Measurements from ENCODE around the gene LIN54. TPM values are rescaled to one million over a fixed set of nuclear protein-coding genes. Genes with fewer than 3 reads are reported as not detected.

Gene LIN54
- total and polyA plus RNA-seq, 9 of the 15 experiments (the other 6 are each of a cell fraction or from before 2014, with no cell fraction given): 2.2 to 22.5 (median 15.8) TPM

GRCh38 chr4:83012687-83013419 is 2.2 kb upstream of the LIN54 start (continued):
- TF ChIP-seq, protein P1, sequence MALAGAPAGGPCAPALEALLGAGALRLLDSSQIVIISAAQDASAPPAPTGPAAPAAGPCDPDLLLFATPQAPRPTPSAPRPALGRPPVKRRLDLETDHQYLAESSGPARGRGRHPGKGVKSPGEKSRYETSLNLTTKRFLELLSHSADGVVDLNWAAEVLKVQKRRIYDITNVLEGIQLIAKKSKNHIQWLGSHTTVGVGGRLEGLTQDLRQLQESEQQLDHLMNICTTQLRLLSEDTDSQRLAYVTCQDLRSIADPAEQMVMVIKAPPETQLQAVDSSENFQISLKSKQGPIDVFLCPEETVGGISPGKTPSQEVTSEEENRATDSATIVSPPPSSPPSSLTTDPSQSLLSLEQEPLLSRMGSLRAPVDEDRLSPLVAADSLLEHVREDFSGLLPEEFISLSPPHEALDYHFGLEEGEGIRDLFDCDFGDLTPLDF (CRISPR knock-in tag; IDR thresholded peaks at IDR 0.05): peak; percentile 52; the same call in 1 of the 2 replicates
- TF ChIP-seq ZNF79 (CRISPR knock-in tag; IDR thresholded peaks at IDR 0.05; ENCODE audit: low read depth) (no peak), MYBL2 (IDR thresholded peaks at IDR 0.05; ENCODE audit: low read depth) (no peak), MYBL2 (CRISPR knock-in tag; IDR thresholded peaks at IDR 0.05; ENCODE audit: borderline replicate concordance) (no peak), KLF6 (CRISPR knock-in tag; IDR thresholded peaks at IDR 0.05; ENCODE audit: borderline replicate concordance) (no peak), CHD1 (IDR thresholded peaks at IDR 0.05; ENCODE audit: low read length) (no peak), CCAR2 (IDR thresholded peaks at IDR 0.05; ENCODE audit: low read depth, low read length) (no peak), TEAD1 (CRISPR knock-in tag; IDR thresholded peaks at IDR 0.05) (peak in 1 of 2 experiments; percentile 85; a peak in 2 of 4 replicates), SMAD2 (IDR thresholded peaks at IDR 0.05; ENCODE audit: low read depth, low read length) (no peak), RNF2 (IDR thresholded peaks at IDR 0.05) (peak; percentile 85), ZSCAN29 (IDR thresholded peaks at IDR 0.05) (no peak), ZZZ3 (IDR thresholded peaks at IDR 0.05) (no peak), FUS (optimal IDR thresholded peaks at IDR 0.05; ENCODE audit: low read depth, low read length) (no peak), MBD2 (IDR thresholded peaks at IDR 0.05; ENCODE audit: borderline replicate concordance, low read depth) (peak; percentile 97), STAT5B (CRISPR knock-in tag; IDR thresholded peaks at IDR 0.05) (no peak), RBFOX2 (IDR thresholded peaks at IDR 0.05; ENCODE audit: low read depth, low read length) (peak; percentile 87)
- TF ChIP-seq, protein P2, sequence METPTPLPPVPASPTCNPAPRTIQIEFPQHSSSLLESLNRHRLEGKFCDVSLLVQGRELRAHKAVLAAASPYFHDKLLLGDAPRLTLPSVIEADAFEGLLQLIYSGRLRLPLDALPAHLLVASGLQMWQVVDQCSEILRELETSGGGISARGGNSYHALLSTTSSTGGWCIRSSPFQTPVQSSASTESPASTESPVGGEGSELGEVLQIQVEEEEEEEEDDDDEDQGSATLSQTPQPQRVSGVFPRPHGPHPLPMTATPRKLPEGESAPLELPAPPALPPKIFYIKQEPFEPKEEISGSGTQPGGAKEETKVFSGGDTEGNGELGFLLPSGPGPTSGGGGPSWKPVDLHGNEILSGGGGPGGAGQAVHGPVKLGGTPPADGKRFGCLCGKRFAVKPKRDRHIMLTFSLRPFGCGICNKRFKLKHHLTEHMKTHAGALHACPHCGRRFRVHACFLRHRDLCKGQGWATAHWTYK (CRISPR knock-in tag; IDR thresholded peaks at IDR 0.05): no peak
- TF ChIP-seq, protein P3, sequence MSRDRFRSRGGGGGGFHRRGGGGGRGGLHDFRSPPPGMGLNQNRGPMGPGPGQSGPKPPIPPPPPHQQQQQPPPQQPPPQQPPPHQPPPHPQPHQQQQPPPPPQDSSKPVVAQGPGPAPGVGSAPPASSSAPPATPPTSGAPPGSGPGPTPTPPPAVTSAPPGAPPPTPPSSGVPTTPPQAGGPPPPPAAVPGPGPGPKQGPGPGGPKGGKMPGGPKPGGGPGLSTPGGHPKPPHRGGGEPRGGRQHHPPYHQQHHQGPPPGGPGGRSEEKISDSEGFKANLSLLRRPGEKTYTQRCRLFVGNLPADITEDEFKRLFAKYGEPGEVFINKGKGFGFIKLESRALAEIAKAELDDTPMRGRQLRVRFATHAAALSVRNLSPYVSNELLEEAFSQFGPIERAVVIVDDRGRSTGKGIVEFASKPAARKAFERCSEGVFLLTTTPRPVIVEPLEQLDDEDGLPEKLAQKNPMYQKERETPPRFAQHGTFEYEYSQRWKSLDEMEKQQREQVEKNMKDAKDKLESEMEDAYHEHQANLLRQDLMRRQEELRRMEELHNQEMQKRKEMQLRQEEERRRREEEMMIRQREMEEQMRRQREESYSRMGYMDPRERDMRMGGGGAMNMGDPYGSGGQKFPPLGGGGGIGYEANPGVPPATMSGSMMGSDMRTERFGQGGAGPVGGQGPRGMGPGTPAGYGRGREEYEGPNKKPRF (IDR thresholded peaks at IDR 0.05; ENCODE audit: low read depth, low read length): no peak
- TF ChIP-seq, protein P4, sequence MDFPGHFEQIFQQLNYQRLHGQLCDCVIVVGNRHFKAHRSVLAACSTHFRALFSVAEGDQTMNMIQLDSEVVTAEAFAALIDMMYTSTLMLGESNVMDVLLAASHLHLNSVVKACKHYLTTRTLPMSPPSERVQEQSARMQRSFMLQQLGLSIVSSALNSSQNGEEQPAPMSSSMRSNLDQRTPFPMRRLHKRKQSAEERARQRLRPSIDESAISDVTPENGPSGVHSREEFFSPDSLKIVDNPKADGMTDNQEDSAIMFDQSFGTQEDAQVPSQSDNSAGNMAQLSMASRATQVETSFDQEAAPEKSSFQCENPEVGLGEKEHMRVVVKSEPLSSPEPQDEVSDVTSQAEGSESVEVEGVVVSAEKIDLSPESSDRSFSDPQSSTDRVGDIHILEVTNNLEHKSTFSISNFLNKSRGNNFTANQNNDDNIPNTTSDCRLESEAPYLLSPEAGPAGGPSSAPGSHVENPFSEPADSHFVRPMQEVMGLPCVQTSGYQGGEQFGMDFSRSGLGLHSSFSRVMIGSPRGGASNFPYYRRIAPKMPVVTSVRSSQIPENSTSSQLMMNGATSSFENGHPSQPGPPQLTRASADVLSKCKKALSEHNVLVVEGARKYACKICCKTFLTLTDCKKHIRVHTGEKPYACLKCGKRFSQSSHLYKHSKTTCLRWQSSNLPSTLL (IDR thresholded peaks at IDR 0.05): no peak
- TF ChIP-seq, protein P5, sequence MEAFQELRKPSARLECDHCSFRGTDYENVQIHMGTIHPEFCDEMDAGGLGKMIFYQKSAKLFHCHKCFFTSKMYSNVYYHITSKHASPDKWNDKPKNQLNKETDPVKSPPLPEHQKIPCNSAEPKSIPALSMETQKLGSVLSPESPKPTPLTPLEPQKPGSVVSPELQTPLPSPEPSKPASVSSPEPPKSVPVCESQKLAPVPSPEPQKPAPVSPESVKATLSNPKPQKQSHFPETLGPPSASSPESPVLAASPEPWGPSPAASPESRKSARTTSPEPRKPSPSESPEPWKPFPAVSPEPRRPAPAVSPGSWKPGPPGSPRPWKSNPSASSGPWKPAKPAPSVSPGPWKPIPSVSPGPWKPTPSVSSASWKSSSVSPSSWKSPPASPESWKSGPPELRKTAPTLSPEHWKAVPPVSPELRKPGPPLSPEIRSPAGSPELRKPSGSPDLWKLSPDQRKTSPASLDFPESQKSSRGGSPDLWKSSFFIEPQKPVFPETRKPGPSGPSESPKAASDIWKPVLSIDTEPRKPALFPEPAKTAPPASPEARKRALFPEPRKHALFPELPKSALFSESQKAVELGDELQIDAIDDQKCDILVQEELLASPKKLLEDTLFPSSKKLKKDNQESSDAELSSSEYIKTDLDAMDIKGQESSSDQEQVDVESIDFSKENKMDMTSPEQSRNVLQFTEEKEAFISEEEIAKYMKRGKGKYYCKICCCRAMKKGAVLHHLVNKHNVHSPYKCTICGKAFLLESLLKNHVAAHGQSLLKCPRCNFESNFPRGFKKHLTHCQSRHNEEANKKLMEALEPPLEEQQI (IDR thresholded peaks at IDR 0.05): peak; percentile 76; the same call in 1 of the 2 replicates
